Astrocyte (in vitro differentiated cells and primary cell): Measurements from ENCODE around the gene LEP.

ENCODE experiments used
- CTCF ChIP-seq: IDR thresholded peaks from 2 replicates; pipeline ENCODE4 v1.5.1; 2011; ENCODE audit warnings: low read depth, mild to moderate bottlenecking, inconsistent platforms, low read length, moderate library complexity; ENCODE audit not compliant: insufficient read depth
- EZH2 ChIP-seq: IDR thresholded peaks from 2 replicates; pipeline ENCODE4 v1.6.1; 2012; ENCODE audit warnings: mild to moderate bottlenecking, low read length, inconsistent platforms; ENCODE audit not compliant: insufficient read depth

GRCh38 chr7:128201690-128202085, 39.4 kb upstream of the LEP start:
- no peak for TF ChIP-seq CTCF
- peak; percentile 23 for TF ChIP-seq EZH2
